Superior temporal gyrus (tissue), 1 donor: ENCODE results near the gene ALG2.

Source experiments
- DNase-seq: peaks from one replicate; pipeline ENCODE4 v3.0.0-alpha.2; 2016; ENCODE audit errors: extremely low spot score

ALG2 gene

DNA sequence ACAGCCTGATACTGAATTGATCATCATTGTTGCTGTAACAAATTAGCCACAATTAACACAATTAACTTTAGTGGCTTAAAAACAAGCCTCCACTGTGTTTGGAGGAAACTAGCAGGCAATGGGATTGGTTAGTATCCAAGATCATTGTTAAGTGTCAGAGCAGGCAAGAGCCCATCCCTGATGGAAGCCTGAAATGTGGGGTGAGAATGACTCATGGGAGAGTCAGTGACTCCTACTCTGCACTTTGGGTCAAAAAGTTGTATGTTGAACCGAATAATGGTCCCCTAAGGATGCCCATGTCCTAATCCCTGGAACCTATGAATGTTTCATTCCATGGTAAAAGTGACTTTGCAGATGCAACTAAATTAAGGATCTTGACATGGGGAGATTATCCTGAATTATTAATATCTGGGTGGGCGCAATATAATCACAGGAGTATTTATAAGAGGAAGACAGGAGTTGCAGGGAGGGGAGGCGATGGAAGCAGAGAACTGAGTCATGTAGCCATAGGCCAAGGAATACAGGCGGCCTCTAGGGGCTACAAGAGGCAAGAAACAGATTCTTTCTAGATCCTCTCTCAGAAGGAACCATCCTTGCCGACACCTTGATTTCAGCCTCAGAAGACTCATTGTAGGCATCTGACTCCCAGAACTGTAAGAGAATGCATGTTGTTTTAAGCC, 28.8 kb downstream of the ALG2 start:
- no peak for DNase-seq

DNA sequence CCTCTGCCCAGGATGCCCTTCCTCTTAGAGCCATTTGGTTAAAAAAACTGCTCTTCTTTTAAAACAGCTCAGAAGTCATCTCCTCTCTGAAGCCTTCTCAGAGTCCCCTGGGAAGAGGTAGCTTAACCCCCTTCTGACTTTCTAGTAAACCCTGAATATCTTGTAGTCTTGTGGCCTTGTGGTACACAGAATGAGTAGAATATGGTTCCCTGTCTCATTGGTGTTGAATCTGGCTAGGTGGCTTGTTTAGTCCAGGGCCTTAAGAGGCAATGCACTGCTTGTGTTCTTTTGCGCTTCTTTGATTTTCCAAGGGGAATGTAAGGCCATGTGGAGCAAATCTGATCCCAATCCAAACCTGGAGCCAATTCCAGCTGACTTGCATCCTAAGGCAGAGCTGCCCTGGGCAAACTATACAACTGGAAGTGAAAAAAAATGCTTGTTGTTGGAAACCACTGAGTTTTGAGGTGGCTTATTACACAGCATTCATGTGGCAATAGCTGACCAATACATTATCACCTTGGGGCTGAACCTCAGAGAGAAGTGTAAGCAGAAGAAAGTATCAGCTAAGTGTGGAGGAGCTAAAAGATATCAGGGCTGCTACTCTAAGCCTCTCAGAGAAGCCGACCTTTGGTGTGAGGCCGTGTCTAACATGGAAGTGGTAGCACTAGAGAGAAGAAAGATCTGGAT, 31.0 kb downstream of the ALG2 start:
- no peak for DNase-seq

DNA sequence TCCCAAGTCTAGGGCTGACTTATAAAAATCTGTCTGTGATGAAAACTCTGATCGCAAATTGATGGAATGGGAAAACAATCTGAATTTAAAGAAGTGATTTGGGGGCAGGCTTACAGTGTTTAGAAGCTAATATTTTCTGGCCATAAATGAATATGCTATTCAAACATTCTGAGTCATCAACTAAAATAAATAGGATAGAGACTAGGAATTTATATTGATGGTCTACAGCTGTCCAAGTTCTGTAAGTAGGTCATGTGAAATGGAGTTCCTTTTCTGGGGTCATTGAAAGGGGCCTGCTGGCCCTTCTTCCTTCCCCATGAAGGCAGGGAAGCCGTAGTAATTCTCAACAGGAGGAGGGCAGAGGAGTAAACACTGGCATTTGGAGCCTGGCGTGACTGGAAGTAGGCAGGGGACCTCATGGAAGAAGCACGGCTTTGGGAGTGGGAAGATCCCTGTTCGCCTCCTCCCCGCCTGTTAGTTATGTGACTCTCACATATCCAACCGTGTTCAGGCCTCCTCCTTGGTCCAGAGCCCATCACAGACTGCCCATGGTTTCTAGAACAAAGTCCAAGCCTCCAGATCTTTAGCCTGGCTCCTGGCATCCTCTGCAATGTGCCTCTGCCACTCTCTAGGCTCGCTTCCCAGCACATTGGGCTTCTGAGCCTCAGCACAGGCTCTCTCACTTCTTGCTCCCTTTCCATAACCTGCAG, 31.7 kb downstream of the ALG2 start:
- no peak for DNase-seq

GRCh38 chr9:99189186-99189585, 32.6 kb downstream of the ALG2 start:
- DNase-seq: no peak

DNA sequence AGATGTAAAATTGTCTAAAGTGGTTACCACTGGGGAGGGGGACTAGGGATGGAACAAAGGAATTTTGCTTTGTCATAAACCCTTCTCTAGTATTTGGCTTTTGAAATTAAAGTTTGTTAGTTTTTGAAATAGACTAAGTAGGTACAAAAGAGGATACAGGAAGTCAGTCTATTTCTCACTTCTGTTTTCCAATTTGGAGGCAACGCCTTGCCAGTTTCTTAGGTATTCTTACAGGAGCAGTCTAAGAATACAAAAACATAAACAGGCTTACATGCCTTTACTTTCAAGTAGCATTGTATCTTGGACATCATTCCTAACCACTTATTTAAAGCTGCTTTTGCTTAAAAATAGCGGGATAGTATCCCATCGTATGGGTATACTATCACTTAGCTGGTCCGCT, 34.4 kb downstream of the ALG2 start:
- no peak for DNase-seq

DNA sequence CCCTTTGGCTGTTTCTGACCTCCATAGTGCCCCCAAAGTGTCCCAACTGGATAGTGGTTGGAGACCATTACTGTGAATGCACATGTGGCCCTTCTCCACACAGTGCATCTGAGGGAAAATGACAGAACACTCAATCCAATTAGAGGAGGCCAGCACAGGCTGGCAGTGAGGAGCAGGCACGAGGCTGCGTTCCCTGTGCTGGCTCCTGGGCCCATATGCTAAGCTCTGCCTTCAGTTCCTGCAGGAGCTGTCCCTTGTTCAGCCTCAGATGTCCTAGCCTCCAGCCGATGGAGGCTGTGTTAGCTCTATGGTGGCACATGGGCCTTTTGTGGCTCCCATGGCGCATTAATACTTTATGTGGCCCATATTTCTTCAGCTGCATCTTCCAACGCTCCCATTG, 35.8 kb downstream of the ALG2 start:
- DNase-seq: no peak

DNA sequence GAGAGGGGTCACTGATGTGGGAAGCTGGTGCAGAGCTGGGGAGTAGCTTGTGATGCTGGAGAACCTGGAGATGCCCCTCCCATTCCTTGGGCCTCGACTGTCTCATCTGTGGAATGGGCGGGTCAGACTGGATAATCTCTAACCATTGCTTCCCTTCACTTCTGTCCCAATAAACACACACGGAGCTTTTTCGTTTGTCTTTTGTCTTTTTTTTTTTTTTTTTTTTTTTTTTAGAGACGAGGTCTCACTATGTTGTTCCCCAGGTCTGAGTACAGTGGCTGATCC, 36.5 kb downstream of the ALG2 start:
- no peak for DNase-seq

- DNase-seq: peak; percentile 97
These were observed 37.0 kb downstream of the ALG2 start for GRCh38 chr9:99184475-99185347.

GRCh38 chr9:99184110-99184474, 37.6 kb downstream of the ALG2 start:
- no peak for DNase-seq

DNA sequence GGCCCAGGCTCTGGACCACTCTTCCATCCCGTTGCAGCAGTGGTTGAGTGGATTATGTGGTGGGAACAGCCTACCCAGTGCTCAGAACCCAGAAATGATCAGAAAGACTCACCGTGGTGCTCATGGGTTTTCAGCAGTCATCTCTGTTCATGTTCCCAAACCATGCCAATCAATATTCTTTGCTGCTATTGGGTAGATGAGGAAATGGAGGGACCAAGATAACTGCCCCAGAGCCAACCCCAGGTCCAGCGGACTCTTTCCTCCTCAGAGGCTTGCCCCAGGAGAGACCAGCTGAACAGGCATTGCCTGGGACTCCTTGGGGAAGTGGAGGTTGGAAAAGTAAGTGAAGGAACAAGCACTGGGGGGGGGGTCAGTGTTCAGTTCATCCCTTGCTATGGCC, 38.1 kb downstream of the ALG2 start:
- no peak for DNase-seq

DNA sequence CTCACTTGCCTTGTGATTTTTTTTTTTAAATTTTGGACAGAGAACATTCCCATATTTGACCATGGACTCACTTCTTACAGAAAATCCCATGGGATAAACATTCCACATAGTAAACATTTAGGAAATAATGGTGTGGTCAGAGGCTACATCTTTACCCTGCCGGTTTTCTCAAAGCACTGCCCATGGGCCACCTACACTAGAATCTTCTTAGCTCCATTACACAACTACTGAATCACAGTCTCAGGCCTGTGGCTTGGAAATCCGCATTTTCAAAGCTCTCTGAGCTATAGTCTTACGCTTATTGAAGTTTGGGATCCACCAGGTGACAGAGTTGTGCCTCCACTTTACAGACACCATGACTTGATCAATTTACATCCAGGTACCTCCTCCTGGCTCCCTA, 39.4 kb downstream of the ALG2 start:
- DNase-seq: no peak

DNA sequence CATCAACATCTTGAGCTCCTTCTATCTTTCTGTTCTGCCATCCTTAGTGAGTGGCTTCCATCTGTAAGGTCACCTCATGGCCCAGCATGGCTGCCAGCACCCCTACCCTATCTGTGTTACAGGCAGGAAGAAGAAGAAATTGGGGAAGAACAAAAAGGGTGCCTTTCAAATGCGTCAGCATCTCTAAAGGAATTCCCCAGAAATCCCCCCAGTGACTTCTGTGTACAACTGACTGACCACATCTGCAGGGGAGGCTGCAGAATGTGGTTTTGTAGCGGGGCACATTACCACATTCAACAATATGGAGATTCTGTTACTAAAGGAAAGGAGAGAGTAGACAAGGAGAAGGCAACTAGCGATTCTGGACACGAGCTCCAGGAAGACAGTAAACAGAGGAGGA, 40.1 kb downstream of the ALG2 start:
- DNase-seq: no peak

GRCh38 chr9:99181206-99181605, 40.5 kb downstream of the ALG2 start:
- no peak for DNase-seq

GRCh38 chr9:99180662-99181061, 41.1 kb downstream of the ALG2 start:
- no peak for DNase-seq

GRCh38 chr9:99180199-99180598, 41.5 kb downstream of the ALG2 start:
- DNase-seq: no peak

GRCh38 chr9:99178912-99179872, 42.5 kb downstream of the ALG2 start:
- no peak for DNase-seq

- no peak for DNase-seq
These were observed 44.0 kb downstream of the ALG2 start for GRCh38 chr9:99177576-99178366.

GRCh38 chr9:99176527-99177013, 45.2 kb downstream of the ALG2 start:
- no peak for DNase-seq

DNA sequence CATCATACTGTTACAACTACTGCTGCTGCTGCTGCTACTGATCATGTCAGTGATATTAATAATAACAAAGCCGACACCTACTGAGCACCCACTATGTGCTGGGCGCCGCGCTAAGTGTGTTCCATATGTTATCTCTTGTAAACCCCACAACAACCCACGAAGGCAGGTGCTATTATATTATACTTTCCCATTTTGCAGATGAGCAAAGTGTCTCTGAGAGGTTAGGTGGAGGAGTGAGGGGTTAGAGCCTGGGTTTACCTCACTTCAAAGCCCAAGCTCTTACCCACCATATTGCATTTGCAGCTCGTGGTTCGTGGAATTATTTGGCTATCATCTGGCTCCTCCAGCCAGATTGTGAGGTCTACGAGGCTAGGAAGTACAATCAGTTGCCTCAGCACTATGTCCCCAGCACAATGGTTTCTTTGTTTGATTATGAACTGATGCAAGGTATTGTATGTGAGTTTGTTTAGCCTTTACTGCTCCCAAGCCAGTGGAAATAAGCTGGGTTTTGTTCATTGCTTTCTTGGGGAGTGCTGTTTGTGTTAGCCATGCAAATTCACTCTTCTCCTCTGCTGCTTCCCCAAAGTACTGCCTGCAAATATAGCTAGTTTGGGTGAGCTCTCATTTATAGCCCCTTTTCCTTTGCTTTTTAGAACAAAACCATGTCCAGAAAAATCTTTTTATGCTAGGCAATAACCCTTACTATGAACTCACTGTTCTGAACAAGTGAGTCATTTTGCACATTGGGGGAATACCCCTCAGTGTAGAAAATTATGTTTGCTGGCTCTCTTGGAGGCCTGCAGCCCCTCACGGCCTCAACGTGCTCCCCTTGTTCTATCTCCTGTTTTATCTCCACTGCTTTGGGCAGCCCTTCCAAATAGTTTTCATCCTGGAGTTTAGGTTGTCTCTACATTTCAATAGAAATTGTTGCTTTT, 47.9 kb downstream of the ALG2 start:
- peak; percentile 70 for DNase-seq
